ENCODE results near the gene ID2. TPM values are rescaled to one million over a fixed set of nuclear protein-coding genes. Genes with fewer than 3 reads are reported as not detected.
A peak's percentile ranks its signal among the peaks of the same experiment; 100 is the strongest.

ID2 gene
- total RNA-seq, 2 experiments from 2014 or later = 182 to 193 TPM

- CTCF ChIA-PET = no interaction called here
- Mint-ChIP-seq H3K36me3 (no peaks in the 10 kb centered on the region), H3K27ac (no peak overlapping the region), H3K9me3 (no peaks in the 10 kb centered on the region), H3K27me3 (peaks cover 7% of the 10 kb centered on the region), H3K4me1 (ENCODE audit: low read depth) (peaks cover 10% of the 10 kb centered on the region), H3K4me3 (no peak overlapping the region)
- no peak for DNase-seq
- POLR2A ChIA-PET = no interaction called here
- intact Hi-C loops (cut with micrococcal nuclease) = no loop called here
Measured at GRCh38 chr2:8653485-8653884, 28.4 kb upstream of the ID2 start.

- intact Hi-C loops (cut with micrococcal nuclease) = no loop called here
- Mint-ChIP-seq H3K36me3 (no peaks in the 10 kb centered on the region), H3K4me1 (ENCODE audit: low read depth) (peaks cover 10% of the 10 kb centered on the region), H3K27ac (no peak overlapping the region), H3K4me3 (no peak overlapping the region), H3K27me3 (peaks cover 7% of the 10 kb centered on the region), H3K9me3 (no peaks in the 10 kb centered on the region)
- ChIA-PET POLR2A (no interaction called here), CTCF (no interaction called here)
- no peak for DNase-seq
Measured at GRCh38 chr2:8654041-8654440, 27.8 kb upstream of the ID2 start.

GRCh38 chr2:8654483-8654882, 27.4 kb upstream of the ID2 start:
- POLR2A ChIA-PET = no interaction called here
- no peak for DNase-seq
- Mint-ChIP-seq H3K4me3 (no peak overlapping the region), H3K36me3 (no peaks in the 10 kb centered on the region), H3K4me1 (ENCODE audit: low read depth) (peaks cover 10% of the 10 kb centered on the region), H3K27ac (no peak overlapping the region), H3K9me3 (no peaks in the 10 kb centered on the region), H3K27me3 (peaks cover 7% of the 10 kb centered on the region)
- intact Hi-C loops (cut with micrococcal nuclease) = no loop called here
- CTCF ChIA-PET = no interaction called here

- Mint-ChIP-seq H3K36me3 (no peaks in the 10 kb centered on the region), H3K9me3 (no peaks in the 10 kb centered on the region), H3K27ac (no peak overlapping the region), H3K27me3 (peaks cover 7% of the 10 kb centered on the region), H3K4me3 (no peak overlapping the region), H3K4me1 (ENCODE audit: low read depth) (peaks cover 10% of the 10 kb centered on the region)
- POLR2A ChIA-PET = no interaction called here
- CTCF ChIA-PET = no interaction called here
- DNase-seq = no peak
- intact Hi-C loops (cut with micrococcal nuclease) = no loop called here
Measured at GRCh38 chr2:8656160-8656641, 25.7 kb upstream of the ID2 start.

- POLR2A ChIA-PET = no interaction called here
- Mint-ChIP-seq H3K36me3 (no peaks in the 10 kb centered on the region), H3K27ac (no peak overlapping the region), H3K4me3 (no peak overlapping the region), H3K27me3 (peaks cover 7% of the 10 kb centered on the region), H3K9me3 (no peaks in the 10 kb centered on the region), H3K4me1 (ENCODE audit: low read depth) (peaks cover 10% of the 10 kb centered on the region)
- CTCF ChIA-PET = no interaction called here
- intact Hi-C loops (cut with micrococcal nuclease) = no loop called here
- DNase-seq = no peak
Measured at GRCh38 chr2:8656811-8657210, 25.0 kb upstream of the ID2 start.

- H3K27me3 Mint-ChIP-seq = peaks cover 7% of the 10 kb centered on the region
- POLR2A ChIA-PET = no interaction called here
- peaks cover 13% of the 10 kb centered on the region for H3K4me1 Mint-ChIP-seq (ENCODE audit: low read depth)
- no peaks in the 10 kb centered on the region for H3K9me3 Mint-ChIP-seq
- no peak overlapping the region for H3K27ac Mint-ChIP-seq
- intact Hi-C loops (cut with micrococcal nuclease) = no loop called here
- DNase-seq = peak; percentile 49
- H3K4me3 Mint-ChIP-seq = no peak overlapping the region
- CTCF ChIA-PET = no interaction called here
- H3K36me3 Mint-ChIP-seq = no peaks in the 10 kb centered on the region
Measured at GRCh38 chr2:8657423-8658062, 24.3 kb upstream of the ID2 start.

GRCh38 chr2:8658064-8658862, 23.6 kb upstream of the ID2 start:
- H3K4me1 Mint-ChIP-seq (ENCODE audit: low read depth) = peaks cover 16% of the 10 kb centered on the region
- intact Hi-C loops (cut with micrococcal nuclease) = no loop called here

GRCh38 chr2:8659092-8659734, 22.6 kb upstream of the ID2 start:
- H3K36me3 Mint-ChIP-seq = no peaks in the 10 kb centered on the region
- no peaks in the 10 kb centered on the region for H3K9me3 Mint-ChIP-seq
- no peak overlapping the region for H3K27ac Mint-ChIP-seq
- H3K4me3 Mint-ChIP-seq = no peak overlapping the region
- peaks cover 16% of the 10 kb centered on the region for H3K4me1 Mint-ChIP-seq (ENCODE audit: low read depth)
- ChIA-PET POLR2A (interaction anchor here (0.6 kb wide), 1 partner anchor 419 kb away, joined by 3 read pairs; no protein-coding TSS in a partner anchor), CTCF (no interaction called here)
- peaks cover 7% of the 10 kb centered on the region for H3K27me3 Mint-ChIP-seq
- intact Hi-C loops (cut with micrococcal nuclease) = no loop called here
- DNase-seq = no peak

More at GRCh38 chr2:8658064-8658862, 23.6 kb upstream of the ID2 start:
- no peaks in the 10 kb centered on the region for H3K36me3 Mint-ChIP-seq
- H3K4me3 Mint-ChIP-seq = no peak overlapping the region
- H3K27ac Mint-ChIP-seq = no peak overlapping the region
- no peak for DNase-seq
- ChIA-PET POLR2A (no interaction called here), CTCF (no interaction called here)
- peaks cover 7% of the 10 kb centered on the region for H3K27me3 Mint-ChIP-seq
- no peaks in the 10 kb centered on the region for H3K9me3 Mint-ChIP-seq

GRCh38 chr2:8659735-8660492, 21.9 kb upstream of the ID2 start:
- intact Hi-C loops (cut with micrococcal nuclease) = no loop called here
- peaks cover 16% of the 10 kb centered on the region for H3K4me1 Mint-ChIP-seq (ENCODE audit: low read depth)
- H3K9me3 Mint-ChIP-seq = no peaks in the 10 kb centered on the region
- no peaks in the 10 kb centered on the region for H3K36me3 Mint-ChIP-seq
- no peak overlapping the region for H3K27ac Mint-ChIP-seq
- ChIA-PET CTCF (no interaction called here), POLR2A (no interaction called here)
- no peak for DNase-seq
- peaks cover 7% of the 10 kb centered on the region for H3K27me3 Mint-ChIP-seq
- no peak overlapping the region for H3K4me3 Mint-ChIP-seq

- no peaks in the 10 kb centered on the region for H3K9me3 Mint-ChIP-seq
- H3K27ac Mint-ChIP-seq = no peak overlapping the region
- no peaks in the 10 kb centered on the region for H3K36me3 Mint-ChIP-seq
- no peak overlapping the region for H3K4me3 Mint-ChIP-seq
- no peak for DNase-seq
- POLR2A ChIA-PET = no interaction called here
- H3K4me1 Mint-ChIP-seq (ENCODE audit: low read depth) = peaks cover 16% of the 10 kb centered on the region
- intact Hi-C loops (cut with micrococcal nuclease) = no loop called here
- CTCF ChIA-PET = no interaction called here
- H3K27me3 Mint-ChIP-seq = peaks cover 7% of the 10 kb centered on the region
Measured at GRCh38 chr2:8661235-8661634, 20.6 kb upstream of the ID2 start.

GRCh38 chr2:8661736-8662135, 20.1 kb upstream of the ID2 start:
- intact Hi-C loops (cut with micrococcal nuclease) = no loop called here
- CTCF ChIA-PET = no interaction called here
- H3K9me3 Mint-ChIP-seq = no peaks in the 10 kb centered on the region

GRCh38 chr2:8662239-8662879, 19.5 kb upstream of the ID2 start:
- Mint-ChIP-seq H3K27ac (no peak overlapping the region), H3K36me3 (no peaks in the 10 kb centered on the region), H3K4me3 (no peak overlapping the region), H3K27me3 (peaks cover 6% of the 10 kb centered on the region), H3K9me3 (no peaks in the 10 kb centered on the region), H3K4me1 (ENCODE audit: low read depth) (peaks cover 11% of the 10 kb centered on the region)
- DNase-seq = no peak
- ChIA-PET POLR2A (no interaction called here), CTCF (interaction anchor here (0.6 kb wide), 1 partner anchor 45 kb away, joined by 3 read pairs; no protein-coding TSS in a partner anchor)
- intact Hi-C loops (cut with micrococcal nuclease) = no loop called here

More at GRCh38 chr2:8661736-8662135, 20.1 kb upstream of the ID2 start:
- no peak for DNase-seq
- POLR2A ChIA-PET = no interaction called here
- Mint-ChIP-seq H3K27me3 (peaks cover 7% of the 10 kb centered on the region), H3K4me1 (ENCODE audit: low read depth) (peaks cover 16% of the 10 kb centered on the region), H3K36me3 (no peaks in the 10 kb centered on the region), H3K4me3 (no peak overlapping the region), H3K27ac (no peak overlapping the region)
